A549 treated with AZD9567 at 1 μM for 4 hours (cell line): ENCODE results near the gene ANKRD18A. TPM values are rescaled to one million over a fixed set of nuclear protein-coding genes. Genes with fewer than 3 reads are reported as not detected.

ENCODE experiments used
- total RNA-seq: library from RNA; stranded (reverse); fragments of 200-300 nt; extraction: Qiagen RNA extraction; gene quantifications from 5 replicates; pipeline ENCODE4 v1.2.3, GENCODE V29; 2022; ENCODE audit not compliant: insufficient read depth

Gene ANKRD18A
- 10.9 to 16.7 TPM (median 11.0 TPM) in 5 replicates for total RNA-seq

DNA sequence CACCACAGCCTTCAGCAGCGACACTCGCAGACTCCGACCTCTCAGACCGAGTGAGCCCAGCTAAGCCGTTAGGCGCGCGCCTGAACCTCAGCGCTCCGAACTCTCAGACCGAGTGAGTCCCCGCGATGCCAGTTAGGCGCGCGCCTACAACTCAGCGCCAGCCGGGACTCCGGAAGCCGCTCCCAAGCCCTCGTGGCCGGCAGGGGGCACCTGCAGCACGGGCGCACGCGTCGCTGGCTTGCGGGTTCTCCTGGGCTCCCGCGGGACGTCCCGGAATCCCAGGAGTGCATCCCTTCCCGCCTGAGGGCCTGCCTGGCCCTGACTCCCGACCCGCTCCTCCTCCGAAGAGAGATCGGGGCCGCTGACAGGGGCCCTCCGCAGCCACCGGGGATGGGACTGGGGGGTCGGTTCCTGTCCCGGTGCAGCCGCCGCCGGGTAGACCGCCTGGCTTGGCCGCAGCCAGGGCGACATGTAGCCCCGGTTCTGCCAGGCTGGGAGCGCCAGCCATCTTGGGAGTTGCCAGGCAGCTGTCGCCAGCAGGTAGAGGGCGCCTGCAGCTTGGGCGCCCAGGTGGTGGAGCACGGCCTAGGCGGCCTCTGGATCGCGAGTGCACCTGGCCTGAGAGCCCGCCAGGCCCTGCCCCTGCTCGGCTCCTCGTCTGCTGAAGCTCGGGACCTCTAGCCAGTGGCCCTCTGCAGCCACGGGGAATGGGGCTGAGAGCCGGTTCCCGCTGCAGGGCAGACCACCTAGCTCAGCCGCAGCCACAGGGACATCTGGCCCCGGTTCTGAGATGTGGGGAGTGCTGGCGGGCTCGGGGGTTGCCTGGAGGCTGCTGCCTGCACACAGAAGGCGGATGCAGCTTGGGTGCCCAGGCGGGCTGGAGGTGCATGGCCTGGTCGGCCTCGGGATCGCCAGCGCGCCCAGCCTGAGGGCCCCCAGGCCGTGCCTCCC lies at the start of gene ANKRD18A:
ANKRD18A (minus strand) TSS at position 114 of the 951 bp plus-strand sequence. CDS start 311 bp downstream, outside the sequence.

Other genes starting within 250 kb of the ANKRD18A start
- gene ALDH1B1, start 227.9 kb downstream of the ANKRD18A start, total RNA-seq, result 48.6 to 73.7 TPM (median 50.6 TPM) in 5 replicates
- gene IGFBPL1, start 196.1 kb downstream of the ANKRD18A start, total RNA-seq, result 2.0 to 3.0 TPM (median 2.7 TPM) in 5 replicates
- gene FAM240B, start 99.5 kb upstream of the ANKRD18A start, total RNA-seq, result not detected in 5 replicates